Activated T-helper 1 cell treated with anti-CD3 and anti-CD28 coated beads, Interleukin-2, amount 50 U/mL, for 16 hours (primary cell): ENCODE results near the gene MAP1LC3B2.

ENCODE experiments used
- DNase-seq, 2 donors: peaks; one replicate each; pipeline ENCODE4 v3.0.0-alpha.2; 2020; ENCODE audit warnings: low read depth in 1 of 2, low spot score in 1 of 2

The MAP1LC3B2 gene

DNA sequence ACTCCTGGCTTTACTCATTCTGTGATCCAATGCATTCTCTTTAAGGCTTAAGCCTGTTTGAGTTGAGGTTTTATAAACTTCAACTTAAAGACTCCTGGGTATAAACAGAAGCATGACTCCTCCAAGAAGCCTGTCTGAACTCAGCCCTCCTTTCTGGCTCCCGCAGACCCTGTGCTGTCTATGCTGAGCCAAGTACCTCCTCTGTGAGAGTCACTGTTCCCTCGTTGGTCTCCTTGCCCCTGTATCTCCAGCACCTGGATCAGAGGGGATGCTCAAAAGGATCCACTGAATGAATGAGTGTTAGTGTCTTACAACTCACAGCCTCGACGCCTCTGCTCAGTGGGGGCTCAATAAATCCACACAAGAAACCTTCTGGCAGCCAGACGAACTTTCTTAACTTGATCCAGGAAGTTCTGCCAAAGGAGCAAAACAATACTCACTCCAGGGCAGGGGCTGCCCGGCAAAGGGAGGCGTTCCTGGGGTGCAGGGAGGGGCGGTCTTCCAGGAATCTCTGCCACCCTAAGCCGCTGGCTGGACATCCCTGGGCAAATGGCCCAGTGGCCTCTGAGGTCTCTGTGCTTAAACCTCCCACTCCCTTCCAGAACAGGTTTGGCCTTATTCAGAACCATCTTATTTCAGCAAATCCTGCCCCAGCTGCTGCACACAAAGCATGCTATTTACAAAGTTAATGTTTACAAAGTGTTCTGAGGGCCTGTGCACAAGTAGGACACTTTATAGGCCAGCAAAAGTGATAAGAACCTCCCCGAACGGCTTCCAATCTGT is 32.9 kb downstream of the MAP1LC3B2 start:
- no peak for DNase-seq

DNA sequence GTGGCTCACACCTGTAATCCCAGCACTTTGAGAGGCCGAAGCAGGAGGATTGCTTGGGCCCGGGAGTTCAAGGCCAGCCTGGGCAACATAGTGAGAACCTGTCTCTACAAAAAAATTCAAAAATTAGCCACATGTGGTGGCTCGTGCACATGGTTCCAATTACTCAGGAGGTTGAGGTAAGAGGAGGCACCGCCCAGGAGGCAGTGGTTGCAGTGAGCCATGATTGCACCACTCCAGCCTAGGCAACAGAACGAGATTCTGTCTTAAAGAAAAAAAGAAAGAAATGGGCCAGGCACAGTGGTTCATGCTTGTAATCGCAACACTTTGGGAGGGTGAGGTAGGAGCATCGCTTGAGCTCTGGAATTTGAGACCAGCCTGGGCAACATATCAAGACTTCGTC is 33.5 kb downstream of the MAP1LC3B2 start:
- DNase-seq = no peak

DNA sequence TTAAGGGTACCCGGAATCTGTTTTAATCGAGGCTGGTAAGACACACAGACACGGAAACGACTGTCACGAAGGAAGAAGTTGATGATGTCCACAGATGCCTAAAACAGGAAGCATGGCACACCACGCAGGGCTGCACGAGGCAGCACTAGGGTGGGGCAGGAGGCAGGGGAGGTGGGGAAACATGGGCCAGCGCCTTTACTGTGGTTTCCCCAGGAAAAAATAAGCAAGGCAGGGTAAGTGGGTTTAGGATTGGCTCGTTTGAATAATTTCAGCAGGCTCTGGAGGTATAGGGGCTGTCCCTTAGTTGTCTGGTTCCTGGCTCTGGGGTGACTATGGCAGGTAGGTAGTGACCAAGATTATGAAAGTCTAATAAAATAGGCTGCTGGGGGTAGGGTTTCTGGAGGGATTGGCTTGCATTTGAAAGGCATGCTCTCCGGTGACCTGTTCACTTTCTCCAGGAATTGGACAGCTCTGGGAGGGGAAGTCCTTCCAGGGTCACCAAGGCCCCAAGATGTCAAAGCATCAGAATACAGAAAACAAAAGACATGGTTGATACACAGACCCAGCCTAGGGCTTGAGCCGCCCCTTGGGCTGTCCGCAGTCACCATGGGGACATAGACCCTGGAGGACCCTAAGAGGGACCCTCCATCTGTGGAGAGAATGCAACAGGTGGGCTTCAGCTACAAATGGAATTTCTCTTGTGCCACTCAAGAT is 35.3 kb downstream of the MAP1LC3B2 start:
- DNase-seq = peak in 1 of 2 donors; percentile 9

DNA sequence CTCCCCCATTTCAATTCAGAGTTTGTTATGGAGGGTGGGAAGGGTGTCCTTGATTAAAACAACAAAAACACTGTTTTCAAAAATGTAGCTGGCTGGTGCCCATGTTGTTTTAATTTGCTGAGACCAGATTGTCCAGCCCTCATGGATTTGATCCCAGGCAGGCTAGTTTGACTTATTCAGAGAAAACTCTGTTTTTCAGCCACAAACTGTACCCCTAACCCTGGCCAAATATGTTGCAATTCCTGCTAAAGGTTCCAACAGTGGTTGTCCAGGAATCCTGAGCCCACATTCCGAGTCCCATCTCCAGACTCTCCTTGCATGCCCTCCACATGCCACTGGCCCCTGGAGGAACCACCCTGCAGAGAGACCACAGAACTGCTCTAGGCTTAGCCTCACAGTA is 36.0 kb downstream of the MAP1LC3B2 start:
- no peak for DNase-seq

DNA sequence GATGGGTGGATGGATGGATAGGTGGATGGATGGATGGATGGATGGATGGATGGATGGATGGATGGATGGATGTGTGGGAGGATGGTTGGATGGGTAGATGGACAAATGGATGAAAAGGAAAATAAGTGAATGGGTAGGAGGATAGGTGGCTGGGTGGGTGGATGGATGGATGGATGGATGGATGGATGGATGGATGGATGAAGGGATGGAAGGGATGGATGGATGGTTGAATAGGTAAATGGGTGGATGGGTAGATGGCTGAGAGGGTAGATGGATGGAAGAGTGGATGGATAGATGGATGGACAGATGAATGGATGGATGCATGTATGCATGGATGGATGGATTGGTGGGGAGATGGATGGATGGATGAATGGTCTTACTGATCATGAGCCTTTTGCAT is 36.5 kb downstream of the MAP1LC3B2 start:
- DNase-seq = no peak

DNA sequence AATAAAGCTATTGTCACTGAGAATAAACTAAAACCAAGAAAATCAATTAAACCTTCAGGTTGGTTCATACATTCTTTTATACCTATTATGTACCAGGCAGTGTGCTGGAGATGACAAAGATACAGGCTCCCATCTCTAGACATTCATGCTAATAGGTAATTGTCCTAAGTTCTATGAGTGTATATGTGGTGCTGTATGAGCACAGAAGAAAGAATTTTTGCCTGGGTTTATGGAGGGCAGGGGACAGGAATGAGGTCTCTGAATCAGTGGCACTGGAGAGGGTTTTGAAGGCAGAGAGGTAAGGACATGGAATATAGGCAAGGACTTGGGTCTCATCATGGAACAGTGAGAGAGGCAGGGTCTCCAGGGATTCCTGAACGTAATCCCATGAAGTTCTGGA is 38.7 kb downstream of the MAP1LC3B2 start:
- DNase-seq = no peak

DNA sequence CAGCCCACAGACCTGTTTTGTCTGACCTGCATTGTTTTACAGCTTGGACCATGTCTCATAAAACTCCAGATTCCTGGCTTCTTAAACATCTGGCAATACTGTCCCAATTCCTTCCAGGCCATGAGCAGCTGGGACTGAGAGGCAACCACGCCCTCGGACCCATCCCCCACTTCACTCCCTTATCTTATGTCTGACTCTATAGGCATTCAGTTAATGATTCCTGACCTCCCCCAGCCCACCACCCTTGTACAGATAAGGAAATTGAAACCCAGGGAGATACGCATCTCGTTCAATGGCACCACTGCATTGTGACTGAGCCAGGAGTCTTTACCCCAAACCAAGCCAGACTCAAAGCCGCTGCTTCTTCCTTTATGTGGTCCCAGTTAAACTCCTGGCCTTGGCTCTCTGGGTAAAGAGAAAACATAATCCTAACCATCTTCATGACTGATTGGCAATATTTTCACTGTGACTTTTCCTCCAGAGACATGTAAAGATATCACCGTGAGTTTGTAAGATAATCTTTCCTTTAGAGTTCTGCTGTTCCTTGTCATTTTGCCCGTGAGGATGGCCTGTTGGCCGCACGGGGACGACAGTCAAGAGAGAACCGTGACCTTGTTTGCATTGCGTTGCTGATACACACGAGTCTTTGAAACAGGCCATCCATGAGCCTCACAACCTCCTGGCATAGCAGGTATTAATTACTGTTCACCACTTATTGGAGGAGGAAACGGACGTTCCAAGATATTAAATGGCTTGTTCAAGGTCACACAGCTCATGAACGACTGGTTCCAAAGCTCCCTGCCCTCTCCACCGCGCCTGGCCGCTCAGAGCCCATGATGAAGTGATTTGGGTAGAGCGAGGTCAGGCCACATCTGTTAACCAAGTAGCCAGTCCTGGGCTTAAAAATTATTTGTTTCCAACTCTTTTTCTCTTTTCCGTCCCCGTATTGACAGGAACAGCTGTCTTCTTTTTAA is 39.4 kb downstream of the MAP1LC3B2 start:
- no peak for DNase-seq

DNA sequence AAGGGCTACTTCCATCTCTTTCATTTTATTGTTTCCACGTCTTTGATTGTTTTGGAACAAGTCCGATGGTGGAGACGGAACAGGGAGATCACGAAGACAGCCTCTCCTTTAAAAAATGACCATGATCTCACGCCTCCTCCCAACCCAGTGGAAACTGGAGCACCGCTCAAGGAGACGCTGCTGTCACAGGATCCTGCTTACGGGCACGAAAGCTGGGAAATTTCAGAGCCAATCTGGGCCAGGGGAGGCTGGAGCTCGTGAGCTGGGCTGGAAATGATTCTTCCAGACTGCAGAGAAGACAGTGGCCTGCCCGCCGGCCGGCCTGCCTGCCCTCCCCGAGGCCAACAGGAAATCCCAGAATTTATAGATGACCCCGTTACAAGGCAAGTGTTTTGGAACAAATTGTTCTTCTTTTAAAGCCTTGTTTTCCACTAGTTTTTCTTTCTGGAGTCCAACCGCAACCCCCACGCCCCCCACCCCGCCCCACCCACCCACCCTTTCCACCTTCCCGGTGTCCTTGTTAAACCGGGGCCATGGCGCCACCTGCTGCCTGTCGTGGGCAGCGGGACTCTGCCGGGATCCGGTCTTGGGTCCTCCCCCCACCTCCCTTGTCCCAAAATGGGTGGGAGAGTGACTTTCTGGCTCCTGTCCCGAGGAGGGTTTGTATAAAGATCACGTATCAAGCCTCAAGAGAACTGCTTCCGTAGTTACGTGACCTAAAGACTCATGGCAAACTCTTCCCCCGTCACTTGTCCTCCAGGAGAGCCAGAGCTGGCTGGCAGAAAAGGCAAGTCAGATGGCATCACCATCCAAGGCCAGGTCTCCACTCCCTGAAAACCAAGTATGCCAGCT is 40.3 kb downstream of the MAP1LC3B2 start:
- DNase-seq = peak; percentile 18 to 32

DNA sequence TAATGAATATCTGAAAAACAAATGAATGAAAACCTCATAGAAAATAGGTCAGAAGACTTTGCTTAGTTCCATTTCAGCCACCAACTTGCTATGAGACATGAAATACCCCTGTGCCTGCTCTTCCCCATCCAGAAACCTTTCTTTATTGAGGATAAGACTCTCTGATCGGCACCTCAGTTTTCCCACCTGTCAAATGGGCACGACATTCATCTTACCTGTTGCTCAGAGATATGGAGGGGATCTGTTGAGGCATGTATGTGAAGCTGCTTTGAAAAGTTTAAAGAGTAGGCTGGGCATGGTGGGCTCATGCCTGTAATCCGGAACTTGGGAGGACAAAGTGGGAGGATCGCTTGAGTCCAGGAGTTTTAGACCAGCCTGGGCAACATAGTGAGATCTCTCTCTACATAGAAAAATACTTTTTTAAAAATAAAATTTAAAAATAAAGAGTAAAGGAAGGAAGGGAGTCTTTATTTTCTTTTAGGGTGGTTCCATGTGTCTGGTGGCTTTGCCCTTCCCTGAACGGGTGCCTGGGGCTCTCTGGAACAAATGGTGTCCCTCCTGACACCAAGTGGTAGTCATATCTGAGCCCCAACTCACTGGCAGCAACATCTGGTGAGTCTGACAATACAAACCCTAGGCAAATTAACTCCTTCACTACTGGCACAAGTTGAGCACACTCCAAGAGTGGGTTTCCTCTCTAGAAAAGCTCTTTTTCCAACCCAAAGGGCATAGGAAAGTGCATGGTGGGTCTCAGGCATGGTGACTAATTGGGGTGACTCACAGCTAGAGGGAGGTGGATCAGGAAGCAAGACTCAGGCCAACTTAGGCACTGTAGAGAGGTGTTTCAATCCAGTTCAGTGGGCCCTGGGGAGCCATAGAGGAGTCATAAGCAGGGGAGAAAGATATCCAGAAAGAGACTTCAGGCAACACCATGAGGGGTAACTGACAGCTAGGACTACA is 42.1 kb downstream of the MAP1LC3B2 start:
- DNase-seq = no peak

DNA sequence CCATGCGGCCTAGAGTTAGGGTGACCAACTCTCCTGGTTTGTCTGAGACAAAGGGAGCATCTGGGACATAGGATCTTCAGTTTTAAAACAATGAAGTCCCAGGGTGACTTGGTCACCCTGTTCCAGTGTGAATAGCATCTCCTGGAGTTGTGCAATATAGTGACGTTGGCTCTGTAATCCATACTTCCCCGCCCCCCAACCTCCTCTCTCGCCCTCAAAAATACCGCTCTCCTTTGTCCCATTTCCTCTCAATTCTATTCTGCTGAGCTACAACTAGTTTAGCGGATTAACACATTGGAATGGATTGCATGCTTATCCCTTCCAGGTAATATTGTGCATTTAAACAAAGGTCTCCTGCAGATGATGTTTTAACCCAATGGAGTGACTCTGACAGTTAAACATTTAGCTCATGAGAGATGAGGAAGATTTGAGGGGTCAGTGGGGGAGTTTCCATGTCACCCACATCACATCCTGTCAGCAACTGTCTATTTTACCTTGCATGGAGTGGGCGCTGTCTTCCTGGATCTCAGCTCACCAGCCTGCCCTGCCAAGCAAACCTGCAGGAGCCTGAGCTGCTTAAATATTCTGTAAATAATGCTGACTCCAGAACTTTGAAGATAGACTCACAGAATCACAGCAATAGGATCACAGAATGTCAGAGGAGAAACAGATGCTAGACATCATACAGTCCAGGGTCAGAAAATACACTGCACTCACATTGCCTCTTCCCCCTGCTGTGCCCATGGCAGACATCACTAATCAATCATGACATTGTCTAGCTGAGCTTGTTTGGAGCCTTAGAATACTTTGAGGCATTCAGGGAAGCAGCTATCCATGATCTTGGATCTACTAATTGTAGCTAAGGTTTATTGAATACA is 43.0 kb downstream of the MAP1LC3B2 start:
- no peak for DNase-seq

DNA sequence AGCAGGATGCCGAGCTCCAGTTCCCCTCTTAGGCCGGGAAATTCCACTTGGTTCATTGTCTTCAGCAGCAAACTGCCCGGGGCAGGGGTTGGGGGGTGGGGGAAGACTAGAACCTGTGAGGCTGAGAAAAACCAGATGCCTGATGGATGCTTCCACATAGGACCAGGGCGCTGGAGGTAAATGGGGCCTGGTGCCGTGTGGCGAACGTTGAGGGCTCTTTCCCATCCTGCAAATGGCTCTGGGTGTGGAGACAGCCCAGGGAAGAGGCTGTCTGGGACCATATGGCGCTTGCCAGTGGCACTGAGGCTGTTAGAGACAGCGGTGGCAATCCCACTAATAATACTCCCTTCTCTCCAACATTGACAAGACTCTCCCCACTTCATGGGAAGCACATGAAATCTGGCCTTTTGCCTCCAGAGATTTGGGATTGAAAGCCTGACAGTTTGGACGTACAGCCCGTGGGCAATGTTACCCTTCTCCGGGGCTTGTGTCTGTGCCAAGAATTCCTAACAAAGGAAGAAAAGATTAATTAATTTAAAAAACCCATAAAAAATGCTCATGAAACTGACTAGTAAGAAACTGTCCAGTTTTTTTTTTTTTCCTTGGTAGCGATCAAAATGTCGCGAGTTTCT is 44.5 kb downstream of the MAP1LC3B2 start:
- no peak for DNase-seq

DNA sequence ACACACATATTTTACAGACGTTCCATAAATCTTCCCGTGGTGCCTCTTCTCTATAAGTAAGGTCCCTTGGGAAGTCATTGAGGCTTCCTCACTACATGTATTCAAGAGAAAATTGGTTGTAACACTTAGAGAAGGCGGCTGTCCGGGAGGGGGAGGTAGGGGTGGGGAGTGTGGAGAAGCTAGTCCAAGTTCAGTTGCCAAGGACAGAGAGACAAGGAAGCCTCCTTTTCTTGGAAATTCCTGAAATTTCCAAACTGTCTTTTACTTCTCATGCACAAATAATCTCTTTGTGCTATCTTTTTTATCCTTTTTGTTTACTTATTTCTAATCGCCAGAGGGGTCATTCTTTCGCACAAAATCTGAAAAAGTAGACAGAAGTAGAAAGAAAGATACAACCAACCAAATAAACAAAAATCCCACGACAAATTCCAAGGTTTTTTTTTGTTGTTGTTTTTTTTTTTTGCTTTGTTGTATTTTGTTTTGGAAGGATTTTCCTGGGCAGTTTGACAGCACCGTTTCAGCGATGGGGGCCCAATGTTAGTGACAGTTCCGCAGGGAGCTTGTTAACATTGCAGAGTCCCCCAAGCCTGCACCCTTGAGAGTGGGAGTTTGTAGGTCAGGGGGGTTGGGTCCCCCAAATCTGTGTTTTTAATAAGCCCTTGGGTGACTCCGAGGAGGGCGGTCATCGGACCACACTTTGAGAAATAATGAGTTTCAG is 45.2 kb downstream of the MAP1LC3B2 start:
- no peak for DNase-seq

DNA sequence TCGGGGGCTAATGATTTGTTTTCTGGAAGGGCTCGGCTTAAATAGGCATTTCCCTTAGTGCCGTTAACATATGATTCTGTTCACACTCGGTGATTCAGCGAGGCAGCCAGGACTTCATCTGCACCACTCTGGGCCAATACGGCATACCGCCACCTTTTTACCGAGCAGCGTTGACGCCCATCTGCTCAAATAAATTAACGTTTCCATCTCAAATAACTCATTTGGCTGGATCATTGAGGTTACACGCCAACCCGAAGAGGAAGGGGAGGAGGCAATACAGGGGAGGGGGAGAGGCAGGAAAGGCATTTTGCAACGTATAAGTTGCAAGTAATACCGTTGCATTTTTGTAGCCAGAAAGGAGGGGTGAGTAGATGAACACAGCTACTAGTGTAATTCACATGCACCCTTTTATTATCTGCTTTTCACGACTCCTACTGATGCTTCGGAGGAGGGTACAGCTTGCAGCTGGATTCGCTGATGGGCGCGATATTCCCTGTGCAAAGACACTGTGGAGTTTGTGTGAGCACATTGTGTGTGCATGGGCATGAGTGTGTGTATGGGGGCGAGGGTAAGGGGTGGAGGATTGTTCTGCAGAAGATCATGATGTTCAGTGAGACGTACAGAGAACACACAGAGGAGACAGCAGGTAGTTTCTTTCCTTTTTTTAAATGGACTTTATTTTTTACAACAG is 45.9 kb downstream of the MAP1LC3B2 start:
- DNase-seq = no peak

DNA sequence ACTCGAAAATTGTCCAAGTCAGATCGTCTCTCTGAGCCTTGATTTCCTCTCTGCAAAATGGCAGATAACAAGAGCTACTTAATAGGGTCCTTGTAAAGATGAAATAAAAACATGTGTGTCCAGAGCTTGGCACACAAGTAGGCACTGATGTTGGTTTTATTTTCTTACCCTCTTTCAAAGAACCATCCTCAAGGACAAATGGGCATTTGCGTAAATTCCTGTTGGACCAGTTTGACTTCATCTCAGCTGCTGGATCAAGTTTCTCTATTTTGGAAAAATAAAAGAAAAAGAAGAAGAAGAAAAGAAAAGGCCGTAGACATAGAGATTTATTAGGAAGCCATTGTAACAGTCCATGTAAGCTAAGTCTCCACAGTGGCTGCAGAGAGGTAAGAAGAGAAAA is 47.2 kb downstream of the MAP1LC3B2 start:
- DNase-seq = no peak

DNA sequence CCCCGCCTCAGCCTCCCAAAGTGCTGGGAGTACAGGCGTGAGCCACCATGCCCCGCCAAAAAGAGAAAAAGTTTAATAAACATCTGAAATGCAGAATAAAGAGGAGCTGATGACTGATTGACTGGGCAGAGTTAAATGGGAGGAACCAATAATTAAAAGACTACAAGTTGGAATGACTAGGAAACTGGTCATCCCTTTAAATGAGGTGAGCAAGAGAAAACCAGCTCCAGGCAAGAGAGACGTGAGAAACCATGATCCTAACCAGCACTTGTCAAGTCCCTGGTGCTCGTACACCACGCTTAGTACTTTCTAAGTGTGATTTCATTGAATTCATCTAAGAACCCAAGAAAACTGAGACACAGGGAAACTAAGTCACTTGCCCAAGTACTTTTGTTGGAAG is 47.9 kb downstream of the MAP1LC3B2 start:
- DNase-seq = no peak

DNA sequence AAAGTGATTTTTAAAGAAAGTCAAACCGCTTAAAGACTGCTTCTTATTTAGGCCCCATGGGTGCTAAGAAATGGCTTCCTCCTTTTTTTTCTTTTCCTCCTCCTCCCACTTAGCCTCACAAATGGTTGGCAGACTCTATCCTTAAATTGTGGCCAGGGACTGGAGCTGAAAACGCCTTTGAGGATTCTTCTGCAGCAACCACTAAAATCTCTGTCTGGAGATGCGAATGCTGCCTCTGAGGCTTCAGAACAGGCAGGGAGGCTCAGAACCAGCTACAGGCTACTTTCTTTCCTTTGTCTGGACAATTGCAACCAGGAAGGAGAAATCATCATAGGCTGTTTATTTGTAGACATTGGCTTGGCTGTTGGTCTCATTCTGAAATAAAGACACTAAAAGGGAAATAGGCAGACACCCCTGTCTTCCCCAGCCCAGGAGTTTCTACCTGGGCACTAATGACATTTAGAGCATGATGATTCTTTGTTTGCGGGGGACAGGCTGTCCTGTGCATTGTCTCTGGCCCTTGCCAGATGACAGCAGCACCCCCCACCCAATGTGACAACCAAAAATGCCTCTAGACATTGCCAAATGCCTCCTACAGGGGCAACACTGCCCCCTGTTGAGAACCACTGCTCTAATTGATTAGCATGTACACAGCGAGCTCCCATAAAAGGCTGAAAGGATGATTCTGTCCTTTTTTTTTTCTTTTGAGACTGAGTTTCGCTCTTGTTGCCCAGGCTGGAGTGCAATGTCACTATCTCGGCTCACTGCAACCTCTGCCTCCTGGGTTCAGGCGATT is 50.3 kb downstream of the MAP1LC3B2 start:
- no peak for DNase-seq
